GDM1 (cell line): ENCODE measurements around the gene ARMC7.

ENCODE experiments used
- DNase-seq: peaks from one replicate; lab custom pipeline; 2025; lab: John Stamatoyannopoulos, UW

Gene ARMC7

GRCh38 chr17:75078284-75079022, 31.3 kb upstream of the ARMC7 start:
- DNase-seq, result no peak

GRCh38 chr17:75079023-75079373, 30.8 kb upstream of the ARMC7 start:
- no peak for DNase-seq

- DNase-seq, result no peak
Observed at GRCh38 chr17:75081611-75082540, 27.9 kb upstream of the ARMC7 start.

- no peak for DNase-seq
Observed at GRCh38 chr17:75082683-75083082, 27.1 kb upstream of the ARMC7 start.

GRCh38 chr17:75084039-75084660, 25.6 kb upstream of the ARMC7 start:
- DNase-seq, result no peak

- no peak for DNase-seq
Observed at GRCh38 chr17:75086496-75087181, 23.1 kb upstream of the ARMC7 start.

GRCh38 chr17:75087182-75087557, 22.6 kb upstream of the ARMC7 start:
- no peak for DNase-seq

GRCh38 chr17:75087558-75088453, 22.0 kb upstream of the ARMC7 start, which contains the start of gene SLC16A5:
Gene SLC16A5, plus strand, starts transcription at chr17:75087954. Its CDS starts 5,683 bp downstream, at chr17:75093637.
- DNase-seq, result peak; percentile 75

- DNase-seq, result no peak
Observed at GRCh38 chr17:75088465-75089417, 21.0 kb upstream of the ARMC7 start.

- DNase-seq, result no peak
Observed at GRCh38 chr17:75090871-75091854, 18.6 kb upstream of the ARMC7 start.

GRCh38 chr17:75091855-75092327, 17.9 kb upstream of the ARMC7 start:
- no peak for DNase-seq

GRCh38 chr17:75093548-75094158, 16.1 kb upstream of the ARMC7 start:
- no peak for DNase-seq

- no peak for DNase-seq
Observed at GRCh38 chr17:75094871-75095399, 14.8 kb upstream of the ARMC7 start.

- peak; percentile 83 for DNase-seq
Observed at GRCh38 chr17:75096082-75096625, 13.6 kb upstream of the ARMC7 start.

- no peak for DNase-seq
Observed at GRCh38 chr17:75097865-75098264, 11.9 kb upstream of the ARMC7 start.

GRCh38 chr17:75098861-75099260, 10.9 kb upstream of the ARMC7 start:
- DNase-seq, result no peak

- DNase-seq, result no peak
Observed at GRCh38 chr17:75099881-75100595, 9.7 kb upstream of the ARMC7 start.
